Upper lobe of right lung (tissue), 1 donor: ENCODE results near the gene SRRD. TPM values are rescaled to one million over a fixed set of nuclear protein-coding genes. Genes with fewer than 3 reads are reported as not detected.

Experiments
- ATAC-seq: fragments of 200-7000 bp; cut with Tn5 transposase; one replicate; pipeline ENCODE4 v1.9.1; 2020; ENCODE audit warnings: mild to moderate bottlenecking, moderate library complexity
- DNase-seq: peaks from one replicate; pipeline ENCODE4 v3.0.0-alpha.2; 2020
- H3K27ac ChIP-seq: fragments of 200-600 bp; one replicate; pipeline ENCODE4 v1.8.0; 2022
- H3K27me3 ChIP-seq: fragments of 200-600 bp; one replicate; pipeline ENCODE4 v1.8.0; 2022; ENCODE audit warnings: mild to moderate bottlenecking
- H3K36me3 ChIP-seq: fragments of 200-600 bp; one replicate; pipeline ENCODE4 v1.8.0; 2022
- H3K4me1 ChIP-seq: fragments of 200-600 bp; one replicate; pipeline ENCODE4 v1.8.0; 2022
- H3K4me3 ChIP-seq: fragments of 200-600 bp; one replicate; pipeline ENCODE4 v1.8.0; 2022; ENCODE audit warnings: mild to moderate bottlenecking
- H3K9me3 ChIP-seq: fragments of 200-600 bp; one replicate; pipeline ENCODE4 v1.8.0; 2022
- intact Hi-C: fragments of 100-400 bp; cut with DNase I; formaldehyde crosslinking; loops from one replicate; pipeline ENCODE4 v1.11.0; 2022
- total RNA-seq: library from RNA; stranded (reverse); fragmentation: NEBNext Ultra II Directional; extraction: Animal tissue kit (Norgen Biotek cat#: 25700); gene quantifications from one replicate; pipeline ENCODE4 v1.2.1, GENCODE V29; 2021
- TF ChIP-seq, protein P1 (sequence below): fragments of 200-600 bp; IDR thresholded peaks from one replicate; pipeline ENCODE4 v1.8.0; 2022; ENCODE audit warnings: antibody characterized with exemption
- donor health status: DM: no; HTN: yes; CAD: no; lungs with severe emphysema.

The SRRD gene
- total RNA-seq, 1 donor from 2014 or later: 14.6 TPM

DNA sequence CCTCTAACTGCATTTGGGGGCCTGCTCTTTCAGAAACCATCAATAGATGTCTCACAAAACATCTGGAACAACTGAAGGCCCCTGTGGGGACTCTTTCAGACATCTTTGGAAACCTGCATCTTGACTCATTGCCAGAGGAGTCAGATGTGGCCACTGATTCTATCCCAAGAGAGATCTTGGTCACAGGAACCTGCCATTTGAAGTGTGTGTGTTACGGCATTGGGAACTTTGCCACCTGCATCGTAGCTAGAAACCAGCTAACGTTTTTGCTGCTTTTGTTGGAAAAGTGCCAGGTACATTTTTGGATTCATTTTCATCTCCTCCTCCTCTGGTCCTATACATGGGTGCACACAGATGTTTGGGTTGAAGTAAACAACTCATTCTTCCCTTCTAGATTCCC lies 4.3 kb downstream of the SRRD start:
- TF ChIP-seq, protein P1, sequence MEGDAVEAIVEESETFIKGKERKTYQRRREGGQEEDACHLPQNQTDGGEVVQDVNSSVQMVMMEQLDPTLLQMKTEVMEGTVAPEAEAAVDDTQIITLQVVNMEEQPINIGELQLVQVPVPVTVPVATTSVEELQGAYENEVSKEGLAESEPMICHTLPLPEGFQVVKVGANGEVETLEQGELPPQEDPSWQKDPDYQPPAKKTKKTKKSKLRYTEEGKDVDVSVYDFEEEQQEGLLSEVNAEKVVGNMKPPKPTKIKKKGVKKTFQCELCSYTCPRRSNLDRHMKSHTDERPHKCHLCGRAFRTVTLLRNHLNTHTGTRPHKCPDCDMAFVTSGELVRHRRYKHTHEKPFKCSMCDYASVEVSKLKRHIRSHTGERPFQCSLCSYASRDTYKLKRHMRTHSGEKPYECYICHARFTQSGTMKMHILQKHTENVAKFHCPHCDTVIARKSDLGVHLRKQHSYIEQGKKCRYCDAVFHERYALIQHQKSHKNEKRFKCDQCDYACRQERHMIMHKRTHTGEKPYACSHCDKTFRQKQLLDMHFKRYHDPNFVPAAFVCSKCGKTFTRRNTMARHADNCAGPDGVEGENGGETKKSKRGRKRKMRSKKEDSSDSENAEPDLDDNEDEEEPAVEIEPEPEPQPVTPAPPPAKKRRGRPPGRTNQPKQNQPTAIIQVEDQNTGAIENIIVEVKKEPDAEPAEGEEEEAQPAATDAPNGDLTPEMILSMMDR: no peak
- Histone ChIP-seq H3K9me3 (no peaks in the 10 kb centered on the region), H3K36me3 (peaks cover 61% of the 10 kb centered on the region), H3K4me3 (no peak overlapping the region), H3K4me1 (peaks cover 20% of the 10 kb centered on the region), H3K27ac (no peak overlapping the region), H3K27me3 (no peaks in the 10 kb centered on the region)
- intact Hi-C loops: no loop called here
- ATAC-seq: no peak
- DNase-seq: no peak

DNA sequence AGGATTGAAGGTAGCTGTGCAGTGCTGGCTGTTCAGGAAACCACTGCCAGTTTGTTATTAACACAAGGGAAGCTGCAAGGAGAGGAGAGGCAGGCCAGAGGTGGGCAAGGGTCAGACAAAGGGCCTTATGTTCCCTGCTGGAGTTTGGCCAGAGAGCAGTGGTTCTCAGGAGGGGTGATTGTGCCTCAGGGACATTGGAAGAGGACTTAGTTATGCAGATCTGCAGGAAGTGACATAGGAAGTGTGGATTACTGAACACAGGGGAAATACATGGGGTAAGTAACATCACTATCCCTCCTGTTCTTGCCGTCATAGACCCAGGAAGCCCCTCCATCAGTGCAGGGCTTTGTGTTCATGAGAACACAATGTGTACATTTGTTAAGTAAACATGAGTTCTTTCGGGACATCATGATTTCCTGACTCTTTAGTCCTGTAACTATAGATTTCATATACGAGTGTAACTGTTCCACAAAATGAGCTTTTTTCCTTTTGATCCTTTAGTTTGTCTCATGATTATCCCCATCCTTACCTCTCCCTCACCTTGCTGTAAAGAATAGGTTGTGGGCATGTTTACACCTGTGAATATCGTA lies 5.9 kb downstream of the SRRD start:
- TF ChIP-seq, protein P1: no peak
- Histone ChIP-seq H3K4me3 (no peak overlapping the region), H3K9me3 (no peaks in the 10 kb centered on the region), H3K36me3 (peaks cover 76% of the 10 kb centered on the region), H3K27ac (no peak overlapping the region), H3K27me3 (no peaks in the 10 kb centered on the region), H3K4me1 (peaks cover 13% of the 10 kb centered on the region)
- intact Hi-C loops: no loop called here
- DNase-seq: no peak
- no peak for ATAC-seq

DNA sequence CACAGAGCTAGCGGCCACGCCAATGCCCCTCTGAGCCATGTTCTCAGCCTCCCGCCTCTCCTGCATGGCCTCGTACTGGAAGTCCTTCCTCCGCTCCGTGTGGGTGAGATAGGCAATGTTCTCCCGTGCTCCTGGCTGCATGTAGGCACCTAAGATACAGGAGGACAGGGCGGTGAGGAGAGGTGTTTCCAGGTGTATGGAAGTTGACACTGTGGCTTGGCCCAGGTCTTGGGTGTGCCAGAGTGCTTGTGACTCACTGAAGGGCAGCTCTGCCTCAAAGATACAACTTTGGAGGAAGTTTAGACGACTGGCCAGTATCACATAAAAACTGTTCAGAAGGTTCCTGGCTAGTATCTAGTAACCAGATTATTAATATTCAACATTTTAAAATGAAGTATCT lies 8.5 kb downstream of the SRRD start:
- H3K27ac ChIP-seq: no peak overlapping the region
- H3K4me3 ChIP-seq: no peak overlapping the region
- ATAC-seq (peak; percentile 17), DNase-seq (no peak)
- no peaks in the 10 kb centered on the region for H3K9me3 ChIP-seq
- TF ChIP-seq, protein P1: no peak
- intact Hi-C loops: no loop called here
- H3K36me3 ChIP-seq: peaks cover 96% of the 10 kb centered on the region
- no peaks in the 10 kb centered on the region for H3K27me3 ChIP-seq
- H3K4me1 ChIP-seq: no peaks in the 10 kb centered on the region

DNA sequence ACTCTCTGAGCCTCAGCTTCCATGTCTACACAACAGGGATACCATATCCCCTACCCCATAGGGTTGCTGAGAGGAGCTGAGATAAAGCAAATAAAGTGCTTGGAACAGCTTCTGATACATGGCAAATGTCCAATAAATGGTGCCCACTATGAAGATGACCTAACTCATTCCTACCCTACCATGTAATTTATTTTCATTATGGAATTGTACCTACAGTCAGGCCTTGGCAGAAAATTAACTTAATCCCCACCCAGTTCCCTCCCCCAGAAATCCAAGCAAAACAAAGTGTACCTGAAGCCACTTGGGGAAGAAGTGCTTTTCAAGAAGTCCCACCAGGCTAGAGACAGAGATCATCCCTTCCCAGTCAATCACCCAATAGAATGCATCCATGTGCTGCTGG lies 10.8 kb downstream of the SRRD start:
- Histone ChIP-seq H3K36me3 (peaks cover 96% of the 10 kb centered on the region), H3K4me1 (no peaks in the 10 kb centered on the region), H3K27ac (no peak overlapping the region), H3K27me3 (no peaks in the 10 kb centered on the region), H3K9me3 (no peaks in the 10 kb centered on the region), H3K4me3 (no peak overlapping the region)
- intact Hi-C loops: no loop called here
- TF ChIP-seq, protein P1: no peak
- ATAC-seq: no peak
- no peak for DNase-seq

DNA sequence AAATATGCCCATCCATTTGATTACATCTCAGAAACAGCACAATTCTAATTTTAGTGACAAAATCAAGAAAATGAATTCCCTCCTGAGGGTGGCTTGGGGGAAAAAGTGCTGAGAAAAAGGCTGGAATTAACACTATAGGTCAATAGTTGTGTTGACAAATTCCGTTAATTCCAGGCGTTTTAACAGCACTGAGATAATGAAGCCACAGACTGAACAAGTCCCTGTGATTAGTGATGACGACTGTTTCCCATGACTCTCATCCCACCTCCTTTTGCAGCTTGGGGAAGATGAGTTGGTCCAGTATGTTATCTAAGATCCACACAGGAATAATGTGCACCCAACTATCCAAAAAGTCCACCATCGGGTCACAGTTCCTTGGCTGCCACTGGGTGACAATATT lies 12.8 kb downstream of the SRRD start:
- ATAC-seq: no peak
- TF ChIP-seq, protein P1: no peak
- Histone ChIP-seq H3K9me3 (no peaks in the 10 kb centered on the region), H3K27me3 (no peaks in the 10 kb centered on the region), H3K36me3 (peaks cover 96% of the 10 kb centered on the region), H3K27ac (no peak overlapping the region), H3K4me3 (no peak overlapping the region), H3K4me1 (no peaks in the 10 kb centered on the region)
- no peak for DNase-seq
- intact Hi-C loops: no loop called here

DNA sequence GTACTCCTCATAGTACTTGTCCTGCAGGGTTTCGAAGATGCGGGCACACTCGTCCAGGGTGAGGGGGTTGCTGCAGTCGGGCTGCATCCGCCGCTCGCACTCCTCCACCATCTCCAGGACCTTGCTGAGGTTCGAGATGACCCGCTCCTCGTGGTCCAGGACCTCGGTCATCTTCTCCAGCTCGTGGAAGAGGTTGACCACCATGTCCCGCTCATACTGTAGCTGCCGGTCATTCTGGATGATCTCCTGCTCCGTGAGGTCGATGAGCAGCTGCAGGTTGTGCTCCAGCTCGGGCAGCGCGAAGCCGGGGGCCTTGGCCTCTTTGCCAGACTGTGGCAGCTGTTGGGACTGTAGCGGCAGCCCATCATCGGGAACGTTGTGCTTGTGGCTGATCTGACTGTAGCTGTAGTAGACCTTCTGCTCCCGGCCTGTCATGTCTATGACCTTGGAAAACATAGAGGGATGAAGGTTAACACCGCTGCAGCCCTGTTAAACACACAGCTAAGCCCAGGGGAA lies 15.6 kb downstream of the SRRD start:
- peaks cover 96% of the 10 kb centered on the region for H3K36me3 ChIP-seq
- no peaks in the 10 kb centered on the region for H3K9me3 ChIP-seq
- H3K4me3 ChIP-seq: no peak overlapping the region
- no peak for ATAC-seq
- DNase-seq: no peak
- peaks cover 11% of the 10 kb centered on the region for H3K4me1 ChIP-seq
- no peaks in the 10 kb centered on the region for H3K27me3 ChIP-seq
- intact Hi-C loops: no loop called here
- TF ChIP-seq, protein P1: no peak
- H3K27ac ChIP-seq: no peak overlapping the region
